GM19351 (cell line): ENCODE data around the gene R3HDM2.

Source experiments
- ATAC-seq: cut with Tn5 transposase; IDR thresholded peaks from one replicate; pipeline ENCODE4 v1.9.1; 2021; ENCODE audit warnings: mild to moderate bottlenecking, moderate library complexity; ENCODE audit not compliant: unreplicated experiment

Gene R3HDM2

DNA sequence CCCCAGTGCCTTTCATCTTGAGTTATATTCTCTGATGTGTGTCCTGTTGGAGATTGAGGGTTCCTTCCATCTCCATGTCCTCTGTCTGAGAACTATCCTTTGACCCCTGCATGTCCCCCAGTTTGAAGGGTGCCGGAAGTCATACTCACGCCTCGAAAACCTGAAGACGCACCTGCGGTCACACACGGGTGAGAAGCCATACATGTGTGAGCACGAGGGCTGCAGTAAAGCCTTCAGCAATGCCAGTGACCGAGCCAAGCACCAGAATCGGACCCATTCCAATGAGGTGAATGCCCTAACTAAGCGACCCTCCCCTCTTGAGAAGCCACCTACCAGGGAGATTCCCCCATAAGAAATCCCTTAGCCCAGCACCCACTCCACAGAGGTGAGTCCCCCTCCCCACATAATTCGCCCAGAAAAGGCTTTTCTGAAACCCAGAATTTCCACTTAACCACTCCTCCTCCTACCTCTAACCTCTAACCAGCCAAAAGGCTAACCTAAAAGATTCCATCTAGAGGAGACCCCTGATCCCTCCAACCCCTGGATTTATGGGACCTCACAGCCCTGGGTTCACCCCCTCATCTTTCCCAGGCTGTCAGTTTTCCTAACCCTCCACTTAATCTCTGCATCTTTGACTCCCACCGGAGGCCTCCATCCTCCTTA is 36.5 kb upstream of the R3HDM2 start:
- ATAC-seq, result no peak

DNA sequence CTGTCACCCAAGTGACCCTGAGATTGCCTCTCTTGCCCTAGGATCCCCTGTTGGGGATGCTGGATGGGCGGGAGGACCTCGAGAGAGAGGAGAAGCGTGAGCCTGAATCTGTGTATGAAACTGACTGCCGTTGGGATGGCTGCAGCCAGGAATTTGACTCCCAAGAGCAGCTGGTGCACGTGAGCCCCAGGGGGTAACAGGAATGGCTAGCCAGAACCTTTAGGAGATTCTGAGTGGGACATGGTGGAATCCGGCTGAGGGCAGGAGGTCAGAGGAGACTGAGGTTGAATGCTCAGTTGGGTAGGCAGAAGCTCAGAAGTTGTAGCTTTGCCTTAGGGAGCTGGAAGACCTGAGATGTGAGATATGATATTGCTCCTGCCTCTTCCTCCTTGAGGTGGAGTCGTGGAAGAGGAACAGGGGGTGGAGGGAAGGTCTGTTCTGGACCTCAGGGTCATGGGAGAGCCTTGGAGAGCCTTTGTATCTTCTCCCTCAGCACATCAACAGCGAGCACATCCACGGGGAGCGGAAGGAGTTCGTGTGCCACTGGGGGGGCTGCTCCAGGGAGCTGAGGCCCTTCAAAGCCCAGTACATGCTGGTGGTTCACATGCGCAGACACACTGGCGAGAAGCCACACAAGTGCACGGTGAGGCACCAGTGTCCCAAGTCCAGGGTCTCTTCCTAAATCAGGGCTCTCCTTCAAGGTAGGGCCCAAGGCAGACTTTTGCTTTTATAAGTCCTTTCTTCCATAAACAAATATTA is 35.1 kb upstream of the R3HDM2 start:
- ATAC-seq, result no peak

DNA sequence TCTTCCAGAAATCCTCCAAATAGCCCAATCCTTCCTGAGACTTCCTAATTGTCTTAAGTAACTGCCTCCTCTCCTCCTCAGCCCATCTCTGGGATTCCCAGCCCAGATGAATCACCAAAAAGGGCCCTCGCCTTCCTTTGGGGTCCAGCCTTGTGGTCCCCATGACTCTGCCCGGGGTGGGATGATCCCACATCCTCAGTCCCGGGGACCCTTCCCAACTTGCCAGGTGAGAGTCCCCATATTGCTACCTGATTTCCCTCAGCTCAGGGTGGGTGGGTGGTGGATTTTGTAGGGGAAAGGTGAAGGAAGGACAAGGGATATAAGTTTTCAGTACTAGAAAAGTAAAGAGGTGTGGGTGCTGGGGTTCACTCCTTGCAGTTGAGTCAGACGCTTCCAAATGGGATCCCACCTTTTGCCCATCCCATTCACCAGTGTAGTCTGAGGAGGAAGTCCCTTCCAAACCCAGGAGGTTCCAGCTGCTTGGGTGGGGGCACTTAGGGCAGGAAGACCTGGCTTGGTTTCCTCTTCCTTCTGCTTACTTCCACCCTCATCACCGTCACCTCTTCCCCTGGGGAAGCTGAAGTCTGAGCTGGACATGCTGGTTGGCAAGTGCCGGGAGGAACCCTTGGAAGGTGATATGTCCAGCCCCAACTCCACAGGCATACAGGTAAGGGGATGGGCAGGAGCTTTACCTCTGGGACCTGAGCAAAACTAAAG is 34.3 kb upstream of the R3HDM2 start:
- no peak for ATAC-seq

DNA sequence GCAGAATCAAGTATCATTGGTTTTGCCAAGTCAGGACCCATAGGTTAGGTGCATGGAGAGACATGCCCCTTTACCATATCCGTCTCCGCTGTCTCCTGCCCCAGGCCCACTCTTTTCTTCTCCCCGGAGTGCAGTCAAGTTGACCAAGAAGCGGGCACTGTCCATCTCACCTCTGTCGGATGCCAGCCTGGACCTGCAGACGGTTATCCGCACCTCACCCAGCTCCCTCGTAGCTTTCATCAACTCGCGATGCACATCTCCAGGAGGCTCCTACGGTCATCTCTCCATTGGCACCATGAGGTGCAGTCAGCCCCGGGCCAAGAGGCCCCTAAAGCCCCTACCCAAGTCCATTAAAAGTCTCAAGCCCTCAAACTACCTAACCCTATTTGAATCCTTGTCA is 33.7 kb upstream of the R3HDM2 start:
- no peak for ATAC-seq

DNA sequence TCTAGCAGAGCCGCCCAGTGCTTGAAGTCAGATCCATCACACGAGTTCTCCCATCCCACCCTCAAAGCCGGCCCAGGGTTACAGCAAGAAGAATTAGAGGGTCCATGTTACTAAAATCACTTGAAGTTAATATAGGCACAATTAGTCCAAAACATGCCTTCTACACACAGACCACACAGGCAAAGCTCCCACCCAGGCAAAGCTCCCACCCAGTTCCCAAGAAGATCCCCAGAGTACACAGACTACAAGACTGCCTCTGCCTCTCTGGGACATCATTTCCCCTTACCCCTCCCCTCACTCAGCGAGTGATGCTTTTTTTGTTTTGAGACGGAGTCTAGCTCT is 32.0 kb upstream of the R3HDM2 start:
- ATAC-seq, result no peak

DNA sequence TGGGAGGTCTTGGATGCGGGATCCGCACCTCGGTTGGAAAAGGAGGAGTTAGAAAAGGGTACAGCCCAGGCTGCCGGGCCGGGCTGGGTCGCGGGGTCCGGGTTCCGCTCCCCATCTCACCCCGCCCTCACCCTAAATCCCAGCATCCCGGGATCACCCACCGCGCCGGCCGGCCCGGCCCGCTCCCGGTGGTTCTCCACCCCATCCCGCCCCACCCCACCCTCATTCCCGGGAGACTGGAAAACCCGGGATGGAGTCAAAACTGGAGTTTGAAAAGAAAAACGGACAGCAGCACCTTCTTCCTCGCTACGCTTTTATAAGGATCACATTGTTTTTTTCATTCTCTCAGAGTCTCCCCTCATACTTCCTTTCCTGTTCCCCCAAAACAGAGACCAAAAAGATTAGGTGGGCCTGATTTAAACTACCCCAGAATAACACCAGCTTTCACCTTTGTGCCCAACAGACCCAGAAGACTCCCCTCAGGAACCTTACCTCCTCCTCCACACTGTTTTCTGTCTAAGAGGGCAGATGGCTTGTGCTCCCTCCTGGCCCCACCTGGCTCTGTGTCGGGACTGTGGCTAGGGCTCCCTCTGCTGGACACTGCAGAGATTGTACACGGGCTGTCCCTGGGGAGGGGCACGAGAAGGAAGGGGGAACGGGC is 31.5 kb upstream of the R3HDM2 start:
- peak; percentile 72 for ATAC-seq

DNA sequence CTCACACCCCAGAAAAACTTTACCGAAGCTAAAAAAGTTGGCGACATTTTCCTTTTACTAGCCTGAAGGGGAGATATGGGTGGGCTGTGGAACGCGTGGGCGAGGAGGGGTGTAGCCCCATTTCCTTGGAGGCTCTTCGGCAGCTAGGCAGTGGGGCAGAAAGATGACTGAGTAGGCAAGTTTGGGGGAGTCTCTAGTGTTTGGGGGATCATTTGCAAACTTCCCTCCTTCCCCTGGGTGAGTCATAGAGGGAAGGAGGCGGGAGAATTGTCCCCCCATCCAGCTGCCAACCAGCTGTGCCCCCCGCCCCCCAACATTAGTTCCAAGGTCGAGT is 31.0 kb upstream of the R3HDM2 start:
- ATAC-seq, result no peak

DNA sequence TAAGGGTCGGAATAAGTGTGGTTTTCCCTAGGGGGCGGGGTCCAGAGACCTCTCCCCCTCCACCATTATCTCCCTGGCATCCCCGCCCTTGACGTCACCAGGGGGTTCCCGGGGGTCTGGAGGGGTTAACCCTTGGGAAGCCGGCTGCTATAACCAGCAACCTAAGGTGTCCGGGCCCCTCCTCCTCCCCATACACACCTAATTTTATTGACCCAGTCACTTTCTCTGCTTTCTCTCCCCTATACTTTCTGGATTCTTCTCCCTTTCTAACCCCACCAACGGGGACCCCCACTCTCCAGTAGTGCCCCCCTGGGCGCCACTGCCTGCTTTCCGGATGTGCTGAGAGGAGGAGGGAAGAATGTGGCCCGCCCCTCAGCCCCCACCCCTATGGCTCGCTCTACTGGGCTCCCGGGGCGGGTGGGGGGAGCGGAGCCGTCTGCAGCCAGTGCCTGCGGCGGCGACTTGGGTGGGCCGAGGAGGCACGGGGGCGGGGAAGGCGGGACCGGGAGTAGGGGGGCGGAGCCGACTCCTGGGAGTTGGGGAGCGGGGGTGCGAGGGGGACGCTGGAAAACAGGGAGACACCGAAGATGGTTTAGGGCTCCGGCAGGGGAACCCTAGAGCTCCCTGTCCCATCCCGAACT is 30.6 kb upstream of the R3HDM2 start:
- ATAC-seq, result no peak

DNA sequence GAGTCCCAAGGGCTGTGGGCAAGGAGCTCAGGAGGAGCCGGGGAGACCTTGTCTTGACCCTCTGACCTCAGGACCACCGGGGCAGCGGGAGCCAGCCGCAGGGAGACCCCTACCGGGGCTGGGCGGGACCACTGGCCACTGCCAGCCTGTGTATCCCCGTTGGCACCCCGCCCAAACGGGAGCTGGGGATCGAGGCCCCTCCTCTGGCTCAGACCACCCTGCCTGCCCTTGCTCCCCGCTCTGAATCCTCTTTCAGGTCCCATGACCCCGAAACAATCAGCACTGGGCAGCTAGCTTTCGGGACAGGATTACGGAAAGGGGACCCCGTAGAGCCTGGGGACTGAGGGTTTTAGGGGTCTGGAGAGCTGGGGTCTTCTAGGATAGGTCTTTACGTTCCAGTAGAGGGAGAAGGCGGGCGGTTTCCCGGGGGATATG is 30.0 kb upstream of the R3HDM2 start:
- ATAC-seq, result no peak

DNA sequence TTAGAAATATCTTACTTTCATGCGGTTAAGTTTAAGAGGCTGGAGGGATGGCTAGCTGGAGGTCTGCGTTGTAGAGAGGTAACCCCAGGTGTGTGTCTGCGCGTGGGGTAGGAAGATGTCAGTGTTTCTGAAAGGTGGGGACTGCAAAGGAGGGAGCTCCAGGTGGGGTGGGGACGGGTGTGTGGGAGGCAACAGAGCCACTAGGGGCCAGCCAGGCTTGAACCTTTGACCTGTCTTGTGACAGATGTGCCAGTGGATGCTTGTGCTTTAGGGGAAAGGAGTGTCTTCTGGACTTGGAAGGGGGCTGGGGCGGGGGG is 29.6 kb upstream of the R3HDM2 start:
- no peak for ATAC-seq

DNA sequence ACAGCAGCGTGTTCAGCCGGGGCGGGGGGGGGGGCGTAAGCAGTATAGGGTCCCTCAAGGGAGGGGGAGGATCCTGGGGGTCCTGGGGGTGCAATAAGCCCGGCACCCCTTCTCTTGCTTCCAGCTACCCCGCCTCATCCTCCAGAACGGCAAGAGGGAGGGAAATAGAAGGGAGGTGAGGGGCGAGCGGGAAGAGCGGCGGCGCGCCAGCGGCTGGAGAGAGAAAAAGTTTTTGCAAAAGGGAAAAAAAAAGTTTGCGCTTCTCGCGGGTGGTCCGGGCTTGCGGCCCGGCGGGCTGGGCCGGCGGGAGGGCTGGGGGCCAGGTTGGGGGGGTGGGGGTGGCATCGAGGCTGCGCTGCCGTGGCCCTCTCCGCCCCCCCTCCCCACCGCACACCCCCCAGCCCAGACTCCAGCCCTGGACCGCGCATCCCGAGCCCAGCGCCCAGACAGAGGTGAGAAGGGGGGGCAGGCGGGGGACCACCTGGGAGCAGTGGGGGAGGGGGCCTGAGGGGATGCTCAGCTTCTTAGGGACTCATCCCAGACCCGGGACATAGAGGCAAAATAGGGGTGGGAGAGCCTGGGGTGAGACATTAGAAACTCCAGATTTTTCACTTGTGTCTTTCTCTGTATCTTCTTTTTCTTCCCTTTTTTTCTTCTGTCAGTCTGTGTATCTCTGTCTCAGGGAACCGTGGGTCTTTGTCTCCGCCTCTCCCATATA is 29.1 kb upstream of the R3HDM2 start, which contains the start of gene GLI1:
GLI1 (plus strand) TSS at position 36 of the 718 bp plus-strand sequence. CDS start 3,907 bp downstream, outside the sequence.
- no peak for ATAC-seq

DNA sequence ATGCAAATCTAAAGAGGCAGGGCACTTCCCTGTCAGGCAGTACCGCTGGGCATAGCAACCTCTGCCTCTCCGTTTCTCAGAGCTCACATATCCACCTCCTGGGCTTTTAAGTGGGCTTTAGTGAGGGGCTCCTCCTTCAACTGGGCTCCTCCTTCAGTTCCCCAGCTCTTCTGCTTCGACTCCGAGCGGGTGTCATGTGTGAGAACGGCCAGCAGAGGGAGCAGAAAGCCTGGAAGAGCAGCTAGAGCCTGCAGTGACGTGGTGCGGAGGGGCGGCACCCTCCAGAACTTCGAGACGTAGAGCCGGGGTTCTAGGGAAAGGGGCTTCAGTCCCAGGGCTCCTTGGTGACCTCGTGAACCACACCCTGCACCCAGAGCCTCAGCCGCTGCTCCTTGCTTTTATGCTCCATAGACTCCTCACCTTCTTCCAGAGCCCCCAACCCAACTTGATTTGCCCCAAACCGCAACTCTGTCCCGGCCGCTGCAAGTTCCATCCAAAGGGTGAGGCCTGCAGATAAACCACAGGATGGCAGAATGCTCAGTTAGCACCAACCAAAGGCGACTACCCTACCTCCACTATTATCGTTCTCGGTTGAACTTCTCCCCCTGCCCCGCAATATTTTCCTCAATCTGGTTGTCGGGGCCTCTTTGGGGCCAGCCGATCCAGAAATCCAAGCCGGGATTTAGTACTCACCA is 28.4 kb upstream of the R3HDM2 start:
- ATAC-seq, result peak; percentile 51

DNA sequence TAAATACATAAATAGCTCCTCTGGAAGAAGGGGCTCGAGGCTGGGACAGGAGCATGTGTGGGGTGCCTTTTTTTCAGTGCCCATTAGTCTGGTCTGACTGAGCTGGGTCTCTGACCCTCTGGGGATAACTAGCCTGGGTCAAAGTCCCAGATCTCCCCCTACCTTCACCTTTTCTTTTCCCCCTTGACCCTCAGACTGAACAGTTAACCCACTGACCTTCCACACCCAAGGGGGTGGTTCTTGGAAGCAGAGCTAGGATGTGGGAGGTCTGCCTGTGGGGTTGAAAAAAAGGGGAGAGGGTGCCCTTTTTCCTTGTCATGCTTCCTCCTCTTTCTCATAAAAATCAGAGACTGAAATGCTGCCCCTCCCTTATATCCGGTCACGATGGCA is 27.8 kb upstream of the R3HDM2 start:
- no peak for ATAC-seq

DNA sequence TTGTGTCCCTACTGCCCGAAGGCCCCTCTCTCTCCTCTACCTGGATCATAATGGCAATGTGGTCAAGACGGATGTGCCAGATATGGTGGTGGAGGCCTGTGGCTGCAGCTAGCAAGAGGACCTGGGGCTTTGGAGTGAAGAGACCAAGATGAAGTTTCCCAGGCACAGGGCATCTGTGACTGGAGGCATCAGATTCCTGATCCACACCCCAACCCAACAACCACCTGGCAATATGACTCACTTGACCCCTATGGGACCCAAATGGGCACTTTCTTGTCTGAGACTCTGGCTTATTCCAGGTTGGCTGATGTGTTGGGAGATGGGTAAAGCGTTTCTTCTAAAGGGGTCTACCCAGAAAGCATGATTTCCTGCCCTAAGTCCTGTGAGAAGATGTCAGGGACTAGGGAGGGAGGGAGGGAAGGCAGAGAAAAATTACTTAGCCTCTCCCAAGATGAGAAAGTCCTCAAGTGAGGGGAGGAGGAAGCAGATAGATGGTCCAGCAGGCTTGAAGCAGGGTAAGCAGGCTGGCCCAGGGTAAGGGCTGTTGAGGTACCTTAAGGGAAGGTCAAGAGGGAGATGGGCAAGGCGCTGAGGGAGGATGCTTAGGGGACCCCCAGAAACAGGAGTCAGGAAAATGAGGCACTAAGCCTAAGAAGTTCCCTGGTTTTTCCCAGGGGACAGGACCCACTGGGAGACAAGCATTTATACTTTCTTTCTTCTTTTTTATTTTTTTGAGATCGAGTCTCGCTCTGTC is 26.1 kb upstream of the R3HDM2 start:
- no peak for ATAC-seq

DNA sequence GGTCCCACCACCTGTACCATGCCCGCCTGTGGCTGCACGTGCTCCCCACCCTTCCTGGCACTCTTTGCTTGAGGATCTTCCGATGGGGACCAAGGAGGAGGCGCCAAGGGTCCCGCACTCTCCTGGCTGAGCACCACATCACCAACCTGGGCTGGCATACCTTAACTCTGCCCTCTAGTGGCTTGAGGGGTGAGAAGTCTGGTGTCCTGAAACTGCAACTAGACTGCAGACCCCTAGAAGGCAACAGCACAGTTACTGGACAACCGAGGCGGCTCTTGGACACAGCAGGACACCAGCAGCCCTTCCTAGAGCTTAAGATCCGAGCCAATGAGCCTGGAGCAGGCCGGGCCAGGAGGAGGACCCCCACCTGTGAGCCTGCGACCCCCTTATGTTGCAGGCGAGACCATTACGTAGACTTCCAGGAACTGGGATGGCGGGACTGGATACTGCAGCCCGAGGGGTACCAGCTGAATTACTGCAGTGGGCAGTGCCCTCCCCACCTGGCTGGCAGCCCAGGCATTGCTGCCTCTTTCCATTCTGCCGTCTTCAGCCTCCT is 25.4 kb upstream of the R3HDM2 start:
- ATAC-seq, result no peak

DNA sequence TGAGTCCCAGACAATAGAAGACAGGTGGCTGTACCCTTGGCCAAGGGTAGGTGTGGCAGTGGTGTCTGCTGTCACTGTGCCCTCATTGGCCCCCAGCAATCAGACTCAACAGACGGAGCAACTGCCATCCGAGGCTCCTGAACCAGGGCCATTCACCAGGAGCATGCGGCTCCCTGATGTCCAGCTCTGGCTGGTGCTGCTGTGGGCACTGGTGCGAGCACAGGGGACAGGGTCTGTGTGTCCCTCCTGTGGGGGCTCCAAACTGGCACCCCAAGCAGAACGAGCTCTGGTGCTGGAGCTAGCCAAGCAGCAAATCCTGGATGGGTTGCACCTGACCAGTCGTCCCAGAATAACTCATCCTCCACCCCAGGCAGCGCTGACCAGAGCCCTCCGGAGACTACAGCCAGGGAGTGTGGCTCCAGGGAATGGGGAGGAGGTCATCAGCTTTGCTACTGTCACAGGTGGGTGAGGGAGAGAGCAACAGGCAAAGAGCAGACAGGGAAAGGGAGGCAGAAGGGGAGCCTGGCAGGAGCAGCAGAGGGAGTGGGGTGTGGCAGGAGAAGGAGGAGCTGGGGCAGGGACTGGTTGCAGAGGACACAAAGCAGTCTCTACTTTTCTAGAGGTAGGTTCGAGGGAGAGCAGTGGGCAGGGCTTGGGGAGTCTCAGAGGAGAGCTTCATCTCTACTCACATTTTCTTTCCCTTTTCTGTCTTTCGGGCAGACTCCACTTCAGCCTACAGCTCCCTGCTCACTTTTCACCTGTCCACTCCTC is 24.7 kb upstream of the R3HDM2 start:
- no peak for ATAC-seq

DNA sequence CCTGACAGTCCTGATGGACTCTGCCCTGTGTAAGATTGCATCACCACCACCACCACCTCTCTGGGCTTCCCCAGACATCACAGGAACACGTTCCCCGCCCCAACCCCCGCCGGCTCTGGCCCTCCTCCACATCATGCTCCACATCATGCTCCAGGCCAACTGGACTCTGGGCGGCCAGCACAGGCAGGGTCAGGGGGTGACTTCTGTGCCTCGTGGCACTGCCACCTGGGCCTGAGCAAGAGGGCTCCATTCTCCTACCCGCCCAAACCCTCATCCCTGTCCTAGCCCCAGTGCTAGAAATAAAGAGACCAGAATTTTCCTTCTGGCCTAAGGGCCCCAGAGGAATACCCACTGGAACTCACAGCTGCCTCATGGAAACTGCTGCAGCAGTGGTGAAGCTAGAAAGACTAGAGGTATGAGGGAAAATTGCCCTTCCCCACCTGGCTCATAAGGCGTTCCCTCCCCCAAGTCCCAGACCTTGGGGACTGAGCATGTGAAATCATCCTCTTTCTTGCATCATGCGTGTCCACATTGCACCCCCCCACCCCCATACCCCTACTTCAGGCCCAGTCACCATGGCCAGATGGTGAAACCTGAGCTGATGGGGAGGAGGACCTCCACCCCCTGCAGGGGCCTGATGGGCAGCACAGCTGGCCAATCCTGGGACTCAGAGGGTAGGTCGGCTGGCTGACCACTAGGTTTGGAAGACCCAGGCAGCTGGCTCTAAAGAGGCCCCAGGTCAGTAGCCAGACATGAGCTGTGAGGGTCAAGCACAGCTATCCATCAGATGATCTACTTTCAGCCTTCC is 23.9 kb upstream of the R3HDM2 start, which contains the start of gene INHBE:
INHBE (plus strand) TSS at position 742 of the 808 bp plus-strand sequence. CDS start 230 bp downstream, outside the sequence.
- ATAC-seq, result no peak
